CD14-positive monocyte (primary cell): ENCODE data around the gene RABL6. TPM values are rescaled to one million over a fixed set of nuclear protein-coding genes. Genes with fewer than 3 reads are reported as not detected.

Experiments
- DNase-seq, 3 donors: peaks; one replicate each; pipeline ENCODE4 v3.0.0-alpha.2; 2011 to 2022
- H2AFZ ChIP-seq: 2 replicates; pipeline ENCODE4 v1.6.0; 2012; ENCODE audit warnings: mild to moderate bottlenecking, low read depth, low read length, inconsistent platforms; ENCODE audit not compliant: insufficient read depth, poor library complexity, severe bottlenecking
- H3K27ac ChIP-seq, 2 donors: 1 replicate in 1 of 2; 2 replicates in 1 of 2; pipeline ENCODE4 v1.5.1; 2012 to 2013; ENCODE audit warnings: low read length in 2 of 2, control low read depth in 1 of 2, inconsistent platforms in 1 of 2, low read depth in 1 of 2, mild to moderate bottlenecking in 1 of 2
- H3K27me3 ChIP-seq, 2 donors: one replicate each; pipeline versions ENCODE4 v1.6.0 to v1.6.1; 2011 to 2013; ENCODE audit warnings: low read length in 2 of 2; ENCODE audit not compliant: control insufficient read depth in 2 of 2, insufficient read depth in 2 of 2
- H3K36me3 ChIP-seq, 2 donors: replicated peaks in 1 of 2; 1 replicate in 1 of 2; 2 replicates in 1 of 2; pipeline versions ENCODE4 v1.5.1 to v1.6.1; 2012 to 2013; ENCODE audit warnings: low read length in 2 of 2, control low read depth in 1 of 2, inconsistent platforms in 1 of 2, mild to moderate bottlenecking in 1 of 2; ENCODE audit not compliant: insufficient read depth in 2 of 2, control insufficient read depth in 1 of 2
- H3K4me1 ChIP-seq, 2 donors: 1 replicate in 1 of 2; 2 replicates in 1 of 2; pipeline versions ENCODE4 v1.5.1 to v1.6.1; 2012 to 2013; ENCODE audit warnings: low read length in 2 of 2, control low read depth in 1 of 2, inconsistent platforms in 1 of 2, mild to moderate bottlenecking in 1 of 2, moderate library complexity in 1 of 2; ENCODE audit not compliant: insufficient read depth in 2 of 2, control insufficient read depth in 1 of 2
- H3K4me2 ChIP-seq: replicated peaks from 2 replicates; pipeline ENCODE3; 2012; ENCODE audit warnings: low read length, moderate library complexity, mild to moderate bottlenecking; ENCODE audit not compliant: poor library complexity, severe bottlenecking; ENCODE audit errors: extremely low read depth
- H3K4me3 ChIP-seq, 3 experiments: fragments of 200-600 bp in 1 of 3; sonication (generic) in 1 of 3; replicated peaks in 1 of 3; 1 replicate in 2 of 3; 2 replicates in 1 of 3; pipeline ENCODE4 v1.5.1; 2011 to 2013; ENCODE audit warnings: low read length in 3 of 3, mild to moderate bottlenecking in 3 of 3, control low read depth in 2 of 3, low read depth in 2 of 3, inconsistent platforms in 1 of 3, moderate library complexity in 1 of 3
- H3K79me2 ChIP-seq: 2 replicates; pipeline ENCODE4 v1.6.0; 2012; ENCODE audit warnings: mild to moderate bottlenecking, control low read depth, inconsistent platforms, low read length, moderate library complexity; ENCODE audit not compliant: insufficient read depth
- H3K9ac ChIP-seq: 2 replicates; pipeline ENCODE4 v1.6.0; 2017; ENCODE audit warnings: low read length, mild to moderate bottlenecking; ENCODE audit not compliant: insufficient read depth, poor library complexity, severe bottlenecking
- H3K9me3 ChIP-seq, 2 donors: replicated peaks in 1 of 2; 1 replicate in 1 of 2; 2 replicates in 1 of 2; pipeline versions ENCODE4 v1.5.1 to v1.6.1; 2012 to 2013; ENCODE audit warnings: low read length in 2 of 2, control low read depth in 1 of 2; ENCODE audit not compliant: control insufficient read depth in 1 of 2, insufficient read depth in 1 of 2
- H4K20me1 ChIP-seq: 2 replicates; pipeline ENCODE4 v1.6.0; 2012; ENCODE audit warnings: mild to moderate bottlenecking, low read length, control low read depth, moderate library complexity; ENCODE audit not compliant: insufficient read depth
- H3K27ac Mint-ChIP-seq, 7 donors: one replicate each; pipeline ENCODE4 v1.8.0; 2020; ENCODE audit warnings: mild to moderate bottlenecking in 7 of 7, mixed read lengths in 7 of 7, moderate library complexity in 6 of 7, inconsistent platforms in 2 of 7
- H3K27me3 Mint-ChIP-seq, 3 donors: one replicate each; pipeline ENCODE4 v1.8.0; 2021 to 2022; ENCODE audit warnings: low read depth in 3 of 3, mild to moderate bottlenecking in 3 of 3, mixed read lengths in 3 of 3, moderate library complexity in 3 of 3, inconsistent platforms in 1 of 3
- H3K36me3 Mint-ChIP-seq, 2 donors: one replicate each; pipeline ENCODE4 v1.8.0; 2020; ENCODE audit warnings: mixed read lengths in 2 of 2, inconsistent platforms in 1 of 2, mild to moderate bottlenecking in 1 of 2
- H3K4me1 Mint-ChIP-seq: one replicate; pipeline ENCODE4 v1.8.0; 2020; ENCODE audit warnings: mild to moderate bottlenecking, mixed read lengths
- H3K4me3 Mint-ChIP-seq, 2 donors: one replicate each; pipeline ENCODE4 v1.8.0; 2020; ENCODE audit warnings: mild to moderate bottlenecking in 2 of 2, mixed read lengths in 2 of 2, moderate library complexity in 1 of 2
- H3K9me3 Mint-ChIP-seq, 7 donors: one replicate each; pipeline ENCODE4 v1.8.0; 2020 to 2022; ENCODE audit warnings: mixed read lengths in 7 of 7, mild to moderate bottlenecking in 6 of 7, moderate library complexity in 6 of 7, inconsistent platforms in 2 of 7
- WGBS: methylation state at CpG from one replicate; pipeline ENCODE4 v1.1.5; 2013; ENCODE audit warnings: missing lambda C conversion rate; ENCODE audit not compliant: insufficient coverage; 5-methylcytosine and 5-hydroxymethylcytosine counted together
- intact Hi-C, 2 donors: fragments of 100-400 bp; cut with micrococcal nuclease; formaldehyde crosslinking; loops; one replicate each; pipeline versions ENCODE4 v1.15.0 to v1.15.1; 2023
- polyA plus RNA-seq, 3 donors: library from polyadenylated mRNA; depleted of rRNA in 1 of 3; unstranded in 2 of 3; stranded (reverse) in 1 of 3; fragments of 300-500 nt in 2 of 3; fragments of >200 nt in 1 of 3; fragmentation: Illumina TruSeq in 2 of 3; gene quantifications; 1 replicate in 2 of 3; 2 replicates in 1 of 3; pipeline ENCODE4 v1.2.3, GENCODE V29; 2012 to 2021
- TF ChIP-seq, protein P1 (sequence below): fragments of 200-600 bp; IDR thresholded peaks from one replicate; pipeline ENCODE4 v1.8.0; 2022; ENCODE audit warnings: antibody characterized with exemption, mild to moderate bottlenecking

RABL6 gene
- polyA plus RNA-seq, 3 donors: 6.7 to 30.9 (median 8.1) TPM

DNA sequence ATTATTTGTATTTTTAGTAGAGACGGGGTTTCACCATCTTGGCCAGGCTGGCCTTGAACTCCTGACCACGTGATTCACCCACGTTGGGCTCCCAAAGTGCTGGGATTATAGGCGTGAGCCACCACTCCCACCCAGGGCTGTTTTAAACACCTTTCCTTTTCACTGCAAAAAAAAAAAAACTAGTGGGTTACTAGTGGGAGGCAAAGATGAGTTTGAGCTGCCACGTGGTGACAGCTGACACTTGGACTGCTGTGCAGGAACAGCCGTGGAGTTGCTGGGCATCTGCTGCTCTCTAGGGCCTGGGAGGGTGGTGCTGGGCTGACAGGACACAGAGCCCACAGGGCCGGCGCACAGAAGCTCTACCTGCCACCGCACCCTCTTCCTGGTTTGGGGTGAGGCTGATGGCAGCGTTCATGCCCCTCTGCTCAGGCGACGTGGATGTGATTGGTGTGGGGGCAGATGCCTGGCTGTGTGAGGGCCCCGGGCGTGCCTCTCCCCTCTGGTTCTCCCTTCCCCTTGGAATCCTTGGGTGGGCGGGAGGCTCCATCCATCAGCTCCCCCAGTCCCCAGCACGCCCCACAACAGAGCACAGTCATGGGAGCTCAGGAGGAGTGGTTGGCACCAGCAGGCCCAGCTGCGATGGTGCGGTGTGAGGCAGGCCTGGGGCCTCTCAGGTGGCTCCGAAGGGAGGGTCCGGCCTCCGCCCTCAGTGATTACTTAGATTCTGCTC, 16.9 kb downstream of the RABL6 start:
- Histone ChIP-seq H3K9me3 (no peaks in the 10 kb centered on the region), H3K4me3 (no peak overlapping the region), H2AFZ (no peak overlapping the region), H4K20me1 (peaks cover 44% of the 10 kb centered on the region), H3K79me2 (peaks cover 3% of the 10 kb centered on the region), H3K27ac (no peak overlapping the region), H3K36me3 (peaks cover 53 to 67% of the 10 kb centered on the region in 2 donors), H3K4me2 (no peak overlapping the region), H3K9ac (no peak overlapping the region), H3K27me3 (peaks cover 0 to 7% of the 10 kb centered on the region in 2 donors), H3K4me1 (peaks cover 6 to 15% of the 10 kb centered on the region in 2 donors)
- peaks cover 0 to 2% (median 0%) of the 10 kb centered on the region in 7 donors for H3K9me3 Mint-ChIP-seq
- peaks cover 43 to 76% of the 10 kb centered on the region in 2 donors for H3K36me3 Mint-ChIP-seq
- TF ChIP-seq, protein P1, sequence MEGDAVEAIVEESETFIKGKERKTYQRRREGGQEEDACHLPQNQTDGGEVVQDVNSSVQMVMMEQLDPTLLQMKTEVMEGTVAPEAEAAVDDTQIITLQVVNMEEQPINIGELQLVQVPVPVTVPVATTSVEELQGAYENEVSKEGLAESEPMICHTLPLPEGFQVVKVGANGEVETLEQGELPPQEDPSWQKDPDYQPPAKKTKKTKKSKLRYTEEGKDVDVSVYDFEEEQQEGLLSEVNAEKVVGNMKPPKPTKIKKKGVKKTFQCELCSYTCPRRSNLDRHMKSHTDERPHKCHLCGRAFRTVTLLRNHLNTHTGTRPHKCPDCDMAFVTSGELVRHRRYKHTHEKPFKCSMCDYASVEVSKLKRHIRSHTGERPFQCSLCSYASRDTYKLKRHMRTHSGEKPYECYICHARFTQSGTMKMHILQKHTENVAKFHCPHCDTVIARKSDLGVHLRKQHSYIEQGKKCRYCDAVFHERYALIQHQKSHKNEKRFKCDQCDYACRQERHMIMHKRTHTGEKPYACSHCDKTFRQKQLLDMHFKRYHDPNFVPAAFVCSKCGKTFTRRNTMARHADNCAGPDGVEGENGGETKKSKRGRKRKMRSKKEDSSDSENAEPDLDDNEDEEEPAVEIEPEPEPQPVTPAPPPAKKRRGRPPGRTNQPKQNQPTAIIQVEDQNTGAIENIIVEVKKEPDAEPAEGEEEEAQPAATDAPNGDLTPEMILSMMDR: no peak
- intact Hi-C loops: no loop called here
- WGBS: 97% methylated on average over 10 of the region's 21 CpGs
- no peak for DNase-seq
- peaks cover 8 to 11% (median 10%) of the 10 kb centered on the region in 3 donors for H3K27me3 Mint-ChIP-seq
- H3K4me3 Mint-ChIP-seq: no peak overlapping the region
- H3K4me1 Mint-ChIP-seq: peaks cover 9% of the 10 kb centered on the region
- peak overlapping the region in 1 of 7 donors; percentile 25 for H3K27ac Mint-ChIP-seq

DNA sequence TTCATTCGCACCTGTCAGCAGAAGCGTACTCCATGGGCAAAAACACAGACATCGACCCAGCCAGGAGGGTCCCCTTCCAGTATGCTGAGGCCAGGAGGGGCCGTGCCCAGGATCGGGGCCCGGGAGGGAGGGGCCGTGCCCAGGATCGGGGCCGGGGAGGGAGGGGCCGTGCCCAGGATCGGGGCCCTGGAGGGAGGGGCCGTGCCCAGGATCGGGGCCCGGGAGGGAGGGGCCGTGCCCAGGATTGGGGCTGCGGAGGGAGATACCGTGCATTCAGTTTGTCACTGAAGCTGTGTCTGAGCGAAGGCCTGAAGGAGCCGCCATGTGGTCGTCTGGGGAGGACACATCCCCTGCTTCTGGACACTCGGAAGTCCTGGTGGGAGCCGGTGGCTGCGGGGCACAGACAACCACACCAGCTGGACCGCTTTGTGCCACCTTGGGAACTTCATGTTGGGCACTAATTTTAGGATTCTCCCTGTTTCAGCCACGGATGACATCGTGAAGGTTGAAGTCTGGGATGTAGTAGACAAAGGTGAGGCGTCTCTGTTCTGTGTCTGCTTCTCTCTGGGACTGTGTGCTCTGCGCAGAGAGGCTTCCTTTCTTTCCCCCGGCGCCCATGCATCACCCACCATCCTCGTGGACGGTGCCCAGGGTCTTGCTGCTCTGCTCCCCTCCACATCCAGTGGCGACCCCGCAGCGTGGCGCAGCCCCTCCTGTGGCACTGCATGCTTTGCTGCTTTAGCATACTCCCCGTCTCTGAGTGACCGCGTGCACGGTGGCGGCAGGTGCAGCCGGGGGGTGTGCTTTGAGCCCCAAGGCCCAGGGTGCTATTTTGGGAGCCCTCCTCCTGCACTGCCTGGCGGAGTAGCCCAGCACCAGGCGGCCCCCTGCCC, 17.8 kb downstream of the RABL6 start:
- Histone ChIP-seq H4K20me1 (peaks cover 35% of the 10 kb centered on the region), H3K4me3 (no peak overlapping the region), H3K36me3 (peaks cover 62 to 76% of the 10 kb centered on the region in 2 donors), H2AFZ (no peak overlapping the region), H3K9ac (no peak overlapping the region), H3K27ac (no peak overlapping the region), H3K4me2 (no peak overlapping the region), H3K4me1 (peaks cover 6 to 14% of the 10 kb centered on the region in 2 donors), H3K9me3 (no peaks in the 10 kb centered on the region), H3K79me2 (peaks cover 3% of the 10 kb centered on the region), H3K27me3 (peaks cover 0 to 6% of the 10 kb centered on the region in 2 donors)
- Mint-ChIP-seq H3K27ac (no peak overlapping the region), H3K4me3 (no peak overlapping the region), H3K27me3 (peaks cover 6 to 8% (median 7%) of the 10 kb centered on the region in 3 donors), H3K4me1 (peaks cover 7% of the 10 kb centered on the region), H3K36me3 (peaks cover 45 to 81% of the 10 kb centered on the region in 2 donors), H3K9me3 (peaks cover 0 to 2% (median 0%) of the 10 kb centered on the region in 7 donors)
- intact Hi-C loops: no loop called here
- no peak for DNase-seq
- TF ChIP-seq, protein P1: no peak
- 96% methylated on average over 29 of the region's 44 CpGs for WGBS
